NCI-H1694 treated with DMSO at 0.1 percent for 48 hours (cell line): ENCODE measurements around the gene ADGRB3.
"Not testable (repeated sequence)": the region's sequence is repeated elsewhere in the genome, so short reads cannot be mapped to it uniquely, and the experiment has no call there.

Experiments used
- DNase-seq: peaks from one replicate; lab custom pipeline; 2025; lab: John Stamatoyannopoulos, UW

Gene ADGRB3

DNA sequence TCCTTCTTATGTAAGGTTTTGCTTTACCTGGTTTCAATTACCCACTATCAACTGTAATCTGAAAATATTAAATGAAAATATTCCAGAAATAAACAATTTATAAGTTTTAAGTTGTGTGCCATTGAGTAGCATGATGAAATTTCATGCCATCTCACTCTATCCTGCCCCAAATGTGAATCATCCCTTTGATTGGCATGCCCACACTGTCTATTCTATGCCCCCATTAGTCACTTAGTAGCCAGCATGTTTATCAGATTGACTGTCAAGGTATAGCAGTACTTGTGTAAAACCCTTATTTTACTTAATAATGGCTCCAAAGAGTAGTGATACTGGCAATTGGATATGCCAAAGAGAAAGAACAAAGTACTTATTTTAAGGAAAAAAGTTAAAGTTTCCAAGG lies 403.8 kb downstream of the ADGRB3 start:
- DNase-seq: no peak

- DNase-seq: no peak
These were observed 407.2 kb downstream of the ADGRB3 start for GRCh38 chr6:69042297-69042696.

DNA sequence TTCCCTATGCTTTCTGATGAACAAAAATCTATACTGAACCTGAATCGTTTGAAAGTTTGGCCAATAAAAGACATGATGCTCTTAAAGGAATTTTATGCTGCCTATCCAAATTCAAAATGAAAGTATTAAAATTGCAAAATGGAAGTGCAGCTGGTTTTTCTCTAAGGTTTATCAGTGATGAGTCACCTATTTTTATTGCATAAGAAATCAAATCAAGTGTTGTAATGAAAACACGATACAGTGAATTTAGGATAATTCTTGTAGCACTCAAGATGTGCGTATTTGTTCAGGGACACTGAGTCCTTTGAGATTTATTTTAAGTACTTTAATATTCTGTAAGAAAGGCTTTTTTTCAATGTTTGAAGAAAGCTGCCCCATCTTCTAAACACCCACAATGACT lies 409.5 kb downstream of the ADGRB3 start:
- DNase-seq: no peak

DNA sequence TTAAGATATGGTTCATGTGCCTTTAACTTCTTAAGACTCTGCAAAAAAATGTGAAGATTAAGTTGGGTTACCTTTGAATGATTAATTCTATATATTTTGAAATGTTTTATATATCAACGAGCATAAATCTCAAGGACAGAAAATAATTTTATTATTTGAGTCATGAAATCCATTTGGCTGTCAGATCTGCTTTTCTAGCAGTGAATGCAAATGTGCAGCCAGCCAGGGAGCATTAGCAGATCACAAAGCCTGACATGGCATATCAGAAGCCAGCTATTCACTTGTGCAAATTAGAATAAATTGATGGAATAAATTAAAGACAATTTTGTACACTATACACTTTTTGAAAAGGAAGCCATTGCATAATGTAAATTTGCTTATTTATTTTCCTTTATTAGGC lies 424.3 kb downstream of the ADGRB3 start:
- DNase-seq: no peak

DNA sequence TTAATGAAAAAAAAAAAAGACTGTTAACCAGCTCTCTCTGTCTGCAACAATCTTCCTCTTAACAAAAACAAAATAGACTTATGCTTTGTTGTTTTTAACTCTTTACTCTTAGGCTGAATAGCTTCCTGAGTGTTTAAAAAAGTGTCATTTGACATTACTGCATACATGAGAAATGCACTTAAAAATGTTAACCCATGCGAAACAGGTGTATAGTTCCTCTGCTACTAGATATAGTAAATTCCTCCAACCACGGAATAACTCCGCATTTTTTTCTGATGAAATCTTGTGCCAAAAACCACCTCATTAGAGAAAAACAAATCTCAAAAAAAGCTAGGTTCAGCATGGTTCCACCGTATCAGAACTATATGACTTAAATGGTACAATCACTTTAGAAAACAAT lies 426.0 kb downstream of the ADGRB3 start:
- DNase-seq: no peak

- DNase-seq: no peak
These were observed 428.3 kb downstream of the ADGRB3 start for GRCh38 chr6:69063401-69063800.

DNA sequence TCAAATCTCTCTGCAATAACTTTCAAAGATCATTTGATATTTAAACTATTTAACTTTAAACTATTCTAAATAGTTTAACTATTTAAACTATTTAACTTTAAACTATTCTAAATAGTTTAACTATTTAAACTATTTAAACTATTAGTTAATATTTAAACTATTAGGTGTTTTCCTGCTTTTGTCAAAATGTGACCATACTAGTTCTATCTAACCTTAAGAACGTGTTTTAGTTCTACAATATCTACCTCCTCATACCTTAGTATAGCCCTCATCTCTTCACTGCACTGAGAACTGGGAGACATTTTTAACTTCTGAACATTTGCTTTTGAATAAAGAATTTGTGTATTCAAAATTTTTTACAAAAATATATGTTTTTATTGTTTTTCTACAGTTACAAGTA lies 429.1 kb downstream of the ADGRB3 start:
- DNase-seq: no peak

DNA sequence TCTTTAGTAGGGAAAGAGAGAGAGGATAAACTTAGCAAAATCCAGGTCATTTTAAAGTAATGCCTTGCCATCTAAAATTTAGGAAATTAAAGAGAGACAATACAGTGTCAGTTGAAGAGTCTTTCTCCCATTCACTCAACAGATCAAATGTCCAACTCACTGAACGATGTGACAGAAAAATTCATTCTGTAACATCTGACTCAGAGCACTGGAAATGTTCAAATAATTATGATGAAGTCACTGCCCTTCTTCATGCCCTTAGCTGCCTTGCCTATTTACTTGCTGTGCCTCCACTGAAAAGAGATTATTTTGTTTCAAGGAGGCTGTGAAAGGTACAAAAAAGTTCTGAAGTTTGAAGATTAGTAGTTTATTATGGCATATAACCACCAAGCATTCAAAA lies 434.8 kb downstream of the ADGRB3 start:
- DNase-seq: no peak

DNA sequence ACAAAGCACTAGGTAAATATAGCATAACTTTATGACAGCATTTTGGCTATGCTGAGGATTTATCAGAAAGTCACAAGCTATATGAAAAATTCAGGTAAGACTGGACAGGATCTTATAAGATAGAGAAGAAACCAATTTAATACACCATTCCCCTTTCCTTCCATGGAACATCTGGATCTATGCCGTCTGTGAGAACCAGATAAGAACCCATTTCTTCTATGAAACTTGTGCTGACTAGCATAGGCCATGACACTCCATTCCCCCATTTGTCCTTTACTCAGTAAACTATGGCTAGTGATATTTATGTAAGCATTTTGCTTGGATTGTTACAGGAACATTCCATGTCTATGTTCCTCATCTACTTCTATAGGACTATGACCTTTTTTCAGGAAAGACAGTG lies 437.7 kb downstream of the ADGRB3 start:
- DNase-seq: no peak

DNA sequence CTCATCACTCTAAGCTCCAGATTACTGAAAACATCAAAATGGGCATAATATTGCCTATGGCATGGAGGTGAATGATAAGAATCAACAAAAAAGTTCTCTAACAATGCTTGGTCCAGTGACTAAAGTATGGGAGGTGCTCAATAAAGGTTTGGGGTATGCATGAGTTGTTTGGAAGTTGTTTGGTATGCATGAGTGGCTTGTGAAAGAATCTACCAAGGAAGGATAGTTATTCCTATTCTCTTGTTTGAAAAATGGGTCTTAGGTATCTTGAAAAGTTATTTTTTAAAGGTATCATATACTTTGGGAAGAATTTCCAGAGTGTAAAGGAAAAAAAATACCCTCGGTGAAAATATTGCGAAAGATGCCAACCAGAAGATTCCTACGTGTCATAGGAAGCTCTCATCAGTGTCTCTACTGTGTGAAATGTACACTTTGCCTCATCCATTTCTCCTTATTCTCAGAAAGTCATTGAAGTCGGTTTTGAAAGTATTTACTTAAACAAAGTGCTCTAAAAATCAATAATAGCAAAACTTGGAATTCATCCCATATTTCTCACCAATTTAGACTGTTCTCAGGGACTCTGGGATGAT lies 449.8 kb downstream of the ADGRB3 start:
- no peak for DNase-seq

GRCh38 chr6:69086689-69087088 lies 451.6 kb downstream of the ADGRB3 start:
- DNase-seq: no peak

GRCh38 chr6:69089539-69089938 lies 454.5 kb downstream of the ADGRB3 start:
- no peak for DNase-seq

DNA sequence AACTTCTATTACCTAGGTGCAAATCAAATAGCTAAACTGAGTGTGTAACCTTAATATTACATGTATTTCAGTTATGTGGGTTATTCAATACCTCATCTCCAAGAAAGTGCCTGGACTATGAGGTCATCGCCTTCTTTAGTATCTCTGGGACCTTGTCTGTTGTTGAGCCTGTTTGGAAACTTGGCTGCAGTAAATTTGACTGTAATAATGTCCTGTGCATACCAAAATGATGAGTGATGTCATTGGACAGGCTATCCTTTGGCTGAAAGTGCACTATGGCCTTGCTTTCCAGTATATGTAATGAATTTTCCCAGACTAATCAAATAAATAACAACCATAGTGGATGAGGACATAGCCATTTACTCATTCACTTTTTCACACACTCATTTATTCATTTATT lies 455.1 kb downstream of the ADGRB3 start:
- no peak for DNase-seq

DNA sequence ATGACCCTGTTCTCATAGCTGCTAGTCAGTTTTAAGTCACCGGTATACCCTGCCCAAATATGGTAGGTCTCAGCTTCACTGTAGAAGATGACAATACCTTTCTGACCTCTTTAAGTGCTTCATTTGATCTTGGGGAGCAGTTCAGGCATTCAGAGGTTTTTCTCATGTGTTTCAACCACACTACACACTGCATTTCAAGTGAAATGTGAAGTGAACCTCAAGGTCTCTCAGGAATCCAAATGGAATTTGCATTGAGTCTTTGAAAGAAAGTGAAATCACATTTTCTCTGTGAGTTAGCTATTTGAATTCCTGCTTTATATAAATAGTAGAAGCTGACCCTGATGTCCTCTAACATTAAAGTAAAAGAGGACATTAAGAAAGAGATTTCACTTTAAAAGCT lies 461.6 kb downstream of the ADGRB3 start:
- no peak for DNase-seq

DNA sequence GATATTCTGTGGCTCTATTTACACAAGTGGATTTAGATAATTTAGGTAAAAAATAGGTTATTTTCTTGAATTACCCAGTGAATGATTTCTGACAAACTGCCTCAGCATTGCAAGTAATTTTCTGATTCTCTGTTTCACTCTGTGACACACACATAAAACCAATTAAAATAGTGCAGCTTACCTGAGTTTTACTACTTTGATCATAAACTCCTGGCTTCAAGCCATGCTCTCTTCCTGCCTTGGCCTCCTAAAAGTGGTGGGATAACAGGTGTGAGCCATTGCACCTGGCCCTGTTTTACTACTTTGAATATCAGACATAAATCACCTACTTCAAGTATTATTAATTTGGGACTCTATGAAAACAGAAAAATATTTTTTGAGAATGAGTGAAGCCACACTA lies 462.9 kb downstream of the ADGRB3 start:
- DNase-seq: no peak

DNA sequence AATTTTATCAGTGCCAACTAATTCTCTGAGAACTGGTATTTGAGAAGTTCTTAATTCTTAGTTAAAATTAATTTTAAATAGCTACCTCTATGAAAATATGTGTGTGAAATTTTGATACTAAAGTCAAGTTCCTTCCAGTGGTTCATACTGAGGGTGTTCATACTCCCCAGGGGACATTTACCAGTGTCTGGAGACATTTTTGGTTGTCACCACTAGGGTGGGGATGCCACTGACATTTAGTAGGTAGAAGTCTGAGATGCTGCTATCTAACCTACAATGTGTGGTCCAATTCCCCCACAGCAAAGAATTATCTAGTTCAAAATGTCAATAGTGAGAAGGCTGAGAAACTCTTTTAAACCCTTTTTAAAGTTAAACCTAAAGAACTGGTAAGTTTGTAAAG lies 463.8 kb downstream of the ADGRB3 start:
- no peak for DNase-seq

- DNase-seq: no peak
These were observed 465.7 kb downstream of the ADGRB3 start for GRCh38 chr6:69100772-69101171.

DNA sequence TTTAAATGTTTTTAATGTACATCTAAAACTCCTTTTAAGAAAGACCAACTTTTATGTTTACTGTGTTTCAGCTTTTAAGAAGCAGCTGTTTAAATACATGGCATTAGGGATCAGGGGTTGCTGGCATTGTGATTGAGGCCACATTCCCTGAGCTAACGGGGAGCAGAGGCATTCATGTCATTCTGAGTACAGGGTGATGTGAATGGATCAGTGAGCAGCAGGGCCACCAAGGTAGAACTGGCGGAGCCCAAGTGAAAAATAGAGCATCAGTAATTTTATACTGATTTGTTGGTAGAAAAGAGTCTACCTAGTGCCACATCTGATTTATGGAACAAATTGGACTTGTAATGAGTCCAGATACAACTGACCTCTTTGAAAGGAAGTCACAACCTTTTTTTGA lies 467.3 kb downstream of the ADGRB3 start:
- no peak for DNase-seq

- DNase-seq: no peak
These were observed 470.2 kb downstream of the ADGRB3 start for GRCh38 chr6:69105288-69105687.

GRCh38 chr6:69106511-69106910 lies 471.4 kb downstream of the ADGRB3 start:
- no peak for DNase-seq

- DNase-seq: no peak
These were observed 476.2 kb downstream of the ADGRB3 start for GRCh38 chr6:69111301-69111700.

DNA sequence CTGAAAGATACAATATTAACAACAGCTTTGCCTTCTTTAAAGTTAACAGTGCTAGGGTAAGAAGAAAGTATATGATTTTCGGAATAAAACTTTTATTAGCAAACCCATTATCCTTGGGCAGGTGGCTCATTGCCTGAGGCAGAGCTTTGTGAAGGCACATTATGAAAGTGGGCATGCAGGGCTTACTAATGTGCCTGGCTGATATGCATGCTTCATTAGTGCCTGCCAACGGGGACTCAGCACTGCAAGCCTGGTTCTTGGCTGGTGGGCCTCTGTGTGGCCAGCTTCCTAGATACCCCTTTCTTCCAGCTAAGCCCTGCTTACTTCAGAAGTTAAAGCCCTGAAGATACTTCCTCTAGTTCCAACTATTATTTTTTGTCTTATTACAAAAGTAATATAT lies 481.6 kb downstream of the ADGRB3 start:
- no peak for DNase-seq

DNA sequence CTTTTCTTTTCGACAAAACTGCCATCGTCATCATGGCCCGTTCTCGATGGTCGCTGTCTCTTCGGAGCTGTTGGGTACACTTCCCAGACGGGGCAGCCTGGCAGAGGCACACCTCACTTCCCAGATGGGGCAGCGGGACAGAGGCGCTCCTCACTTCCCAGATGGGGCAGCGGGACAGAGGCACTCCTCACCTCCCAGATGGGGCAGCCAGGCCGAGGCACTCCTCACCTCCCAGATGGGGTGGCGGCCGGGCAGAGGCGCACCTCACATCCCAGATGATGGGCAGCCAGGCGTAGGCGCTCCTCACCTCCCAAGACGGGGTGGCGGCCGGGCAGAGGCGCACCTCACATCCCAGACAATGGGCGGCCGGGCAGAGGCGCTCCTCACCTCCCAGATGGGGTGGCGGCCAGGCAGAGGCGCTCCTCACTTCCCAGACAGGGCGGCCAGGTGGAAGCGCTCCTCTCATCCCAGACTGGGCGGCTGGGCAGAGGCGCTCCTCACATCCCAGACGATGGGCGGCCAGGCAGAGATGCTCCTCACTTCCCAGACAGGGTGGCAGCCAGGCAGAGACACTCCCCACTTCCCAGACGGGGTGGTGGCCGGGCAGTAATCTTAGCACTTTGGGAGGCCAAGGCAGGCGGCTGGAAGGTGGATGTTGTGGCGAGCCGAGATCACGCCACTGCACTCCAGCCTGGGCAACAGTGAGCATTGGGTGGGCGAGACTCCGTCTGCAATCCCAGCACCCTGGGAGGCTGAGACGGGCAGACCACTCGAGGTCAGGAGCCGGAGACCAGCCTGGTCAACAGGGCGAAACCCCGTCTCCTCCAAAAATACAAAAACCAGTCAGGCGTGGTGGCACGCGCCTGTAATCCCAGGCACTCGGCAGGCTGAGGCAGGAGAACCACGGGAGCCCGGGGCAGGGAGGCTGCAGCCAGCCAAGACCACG lies 486.7 kb downstream of the ADGRB3 start:
- not testable (repeated sequence) for DNase-seq

- DNase-seq: no peak
These were observed 487.3 kb downstream of the ADGRB3 start for GRCh38 chr6:69122407-69122773.
